WTC11 (cell line): ENCODE measurements around the gene EIF2B5.

Experiments
- CTCF ChIP-seq: fragments of 200-600 bp; IDR thresholded peaks from 2 replicates; pipeline ENCODE4 v1.8.0; 2022; ENCODE audit warnings: antibody characterized with exemption
- FOXK1 ChIP-seq: sonication (generic); formaldehyde crosslinking; IDR thresholded peaks from 2 replicates; pipeline ENCODE4 v1.8.0; 2022; ENCODE audit warnings: mild to moderate bottlenecking, moderate library complexity, missing genetic modification reagents
- IRF2 ChIP-seq: sonication (generic); formaldehyde crosslinking; IDR thresholded peaks from 2 replicates; pipeline ENCODE4 v1.8.0; 2022; ENCODE audit warnings: low read depth, missing genetic modification reagents, borderline replicate concordance
- NR3C1 ChIP-seq: sonication (generic); formaldehyde crosslinking; conservative IDR thresholded peaks from 2 replicates; pipeline ENCODE4 v1.8.1; 2023; ENCODE audit warnings: low read depth, mild to moderate bottlenecking, missing genetic modification reagents
- STAT6 ChIP-seq: sonication (generic); formaldehyde crosslinking; conservative IDR thresholded peaks from 2 replicates; pipeline ENCODE4 v1.8.1; 2023; ENCODE audit warnings: mild to moderate bottlenecking, low read depth, missing genetic modification reagents, moderate library complexity
- TCF7 ChIP-seq: sonication (generic); formaldehyde crosslinking; IDR thresholded peaks from 2 replicates; pipeline ENCODE4 v1.8.0; 2022; ENCODE audit warnings: mild to moderate bottlenecking, low read depth, missing genetic modification reagents, moderate library complexity
- ZNF423 ChIP-seq: fragments of 250-450 bp; sonication (Bioruptor Pico); IDR thresholded peaks from 2 replicates; pipeline ENCODE4 v2.1.2; 2022; ENCODE audit warnings: mild to moderate bottlenecking, moderate library complexity

DNA sequence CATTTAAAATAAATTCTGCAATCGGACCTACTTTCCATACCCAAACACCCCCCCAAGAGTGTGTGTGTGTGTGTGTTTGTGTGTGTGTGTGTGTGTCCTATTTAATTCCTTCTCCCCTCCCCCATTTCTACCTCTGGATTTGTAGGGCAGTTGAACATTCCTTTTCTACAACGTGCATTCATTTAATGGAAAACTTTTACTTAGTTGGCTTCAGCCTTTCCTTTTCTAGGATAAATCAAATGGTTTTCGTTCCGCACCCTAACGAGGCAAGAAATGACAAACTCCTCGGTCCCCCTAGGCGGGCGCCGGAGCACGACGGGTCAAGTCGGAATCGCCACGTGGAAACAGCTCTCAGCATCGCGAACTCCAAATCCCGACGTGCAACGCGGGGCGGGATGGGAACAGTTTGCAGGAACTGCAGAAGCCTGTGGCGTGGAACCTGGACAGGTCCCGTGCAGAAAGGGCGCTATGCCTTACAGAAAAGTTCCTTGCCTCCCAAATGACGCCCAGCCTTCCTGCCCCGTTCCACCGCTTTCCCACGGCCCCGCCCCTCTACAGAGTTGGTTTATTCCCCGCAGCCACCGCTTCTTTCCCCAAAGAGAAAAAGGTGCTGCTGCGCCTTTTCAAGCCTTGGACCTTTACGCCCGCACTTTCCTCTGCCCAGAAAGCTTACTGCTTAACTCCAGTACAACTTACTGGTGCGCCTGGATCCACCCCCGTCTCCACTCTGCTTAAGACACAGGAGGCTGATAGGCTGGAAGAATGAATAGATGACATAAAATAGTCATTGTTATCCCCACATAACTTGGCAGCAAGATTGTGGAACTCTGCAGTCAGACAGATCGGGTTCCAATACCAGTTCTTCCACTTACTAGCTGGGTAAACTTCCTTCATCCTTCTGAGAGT lies 1.1 kb upstream of the EIF2B5 start:
- TF ChIP-seq FOXK1 (CRISPR knock-in tag) = peak; percentile 63; the same call in 1 of the 2 replicates
- TF ChIP-seq NR3C1 = no peak
- TF ChIP-seq TCF7 = no peak
- no peak for TF ChIP-seq STAT6
- no peak for TF ChIP-seq CTCF
- TF ChIP-seq ZNF423 = peak; percentile 70
- TF ChIP-seq IRF2 = no peak
